OCI-LY7 (cell line): ENCODE measurements around the gene LHX4.

Experiments used
- EZH2phosphoT487 ChIP-seq: fragments of 200-600 bp; sonication (generic); IDR thresholded peaks from 2 replicates; pipeline ENCODE4 v1.6.1; 2018; ENCODE audit warnings: low read depth, borderline replicate concordance, mild to moderate bottlenecking, mixed run types, antibody characterized with exemption, low read length, moderate library complexity, mixed read lengths
- TF ChIP-seq, protein P1 (sequence below): fragments of 200-600 bp; sonication (generic); conservative IDR thresholded peaks from 2 replicates; pipeline ENCODE4 v1.5.1; 2014; ENCODE audit warnings: mild to moderate bottlenecking, antibody characterized with exemption, low read length, moderate library complexity, mixed read lengths

DNA sequence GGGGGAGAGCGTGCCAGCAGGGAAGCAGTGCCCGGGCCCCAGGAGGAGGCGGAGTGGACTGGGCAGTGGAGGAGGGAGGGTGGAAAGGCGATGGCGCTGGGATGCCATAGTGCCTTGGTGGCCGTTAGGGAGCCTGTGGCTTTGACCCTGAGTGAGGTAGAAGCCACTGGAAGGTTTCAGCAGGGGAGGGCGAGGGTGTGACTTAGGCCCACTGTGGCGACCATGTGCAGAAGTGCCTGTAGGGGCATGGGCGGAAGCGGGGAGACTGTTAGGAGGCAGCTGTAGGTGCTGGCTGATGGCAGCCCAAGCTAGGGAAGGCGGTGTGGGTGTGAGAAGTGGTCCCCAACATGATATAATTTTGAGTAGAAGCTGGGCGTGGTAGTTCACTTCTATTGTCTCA lies 28.2 kb downstream of the LHX4 start:
- TF ChIP-seq, protein P1, sequence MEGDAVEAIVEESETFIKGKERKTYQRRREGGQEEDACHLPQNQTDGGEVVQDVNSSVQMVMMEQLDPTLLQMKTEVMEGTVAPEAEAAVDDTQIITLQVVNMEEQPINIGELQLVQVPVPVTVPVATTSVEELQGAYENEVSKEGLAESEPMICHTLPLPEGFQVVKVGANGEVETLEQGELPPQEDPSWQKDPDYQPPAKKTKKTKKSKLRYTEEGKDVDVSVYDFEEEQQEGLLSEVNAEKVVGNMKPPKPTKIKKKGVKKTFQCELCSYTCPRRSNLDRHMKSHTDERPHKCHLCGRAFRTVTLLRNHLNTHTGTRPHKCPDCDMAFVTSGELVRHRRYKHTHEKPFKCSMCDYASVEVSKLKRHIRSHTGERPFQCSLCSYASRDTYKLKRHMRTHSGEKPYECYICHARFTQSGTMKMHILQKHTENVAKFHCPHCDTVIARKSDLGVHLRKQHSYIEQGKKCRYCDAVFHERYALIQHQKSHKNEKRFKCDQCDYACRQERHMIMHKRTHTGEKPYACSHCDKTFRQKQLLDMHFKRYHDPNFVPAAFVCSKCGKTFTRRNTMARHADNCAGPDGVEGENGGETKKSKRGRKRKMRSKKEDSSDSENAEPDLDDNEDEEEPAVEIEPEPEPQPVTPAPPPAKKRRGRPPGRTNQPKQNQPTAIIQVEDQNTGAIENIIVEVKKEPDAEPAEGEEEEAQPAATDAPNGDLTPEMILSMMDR, result no peak
- no peak for TF ChIP-seq EZH2phosphoT487
